HG02870 (cell line): ENCODE measurements around the gene HMOX1.
"Not testable (repeated sequence)": the region's sequence is repeated elsewhere in the genome, so short reads cannot be mapped to it uniquely, and the experiment has no call there.

Source experiments
- ATAC-seq: cut with Tn5 transposase; IDR thresholded peaks from one replicate; pipeline ENCODE4 v1.9.1; 2021; ENCODE audit warnings: mild to moderate bottlenecking, moderate library complexity; ENCODE audit not compliant: unreplicated experiment

The HMOX1 gene

DNA sequence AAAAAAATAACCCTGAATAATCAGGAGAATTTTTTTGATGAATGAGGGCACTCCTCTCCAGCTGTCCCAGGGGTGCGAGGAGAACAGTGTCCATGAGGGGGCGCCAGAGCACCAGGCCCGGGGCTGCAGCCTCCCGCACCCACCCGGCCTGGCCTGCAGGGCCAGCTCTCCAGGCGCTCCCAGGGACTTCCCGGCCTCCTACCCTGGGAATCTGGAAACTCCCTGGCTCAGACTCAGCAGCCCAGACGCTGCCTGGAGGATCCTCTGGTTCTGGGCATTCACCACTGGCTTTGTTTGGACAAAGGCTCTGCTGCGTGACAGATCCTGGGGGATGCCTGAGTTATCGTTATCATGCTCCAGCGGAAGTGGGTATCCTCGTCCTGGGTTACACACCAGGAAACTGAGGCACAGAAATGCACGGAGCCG lies 50.0 kb downstream of the HMOX1 start:
- no peak for ATAC-seq

DNA sequence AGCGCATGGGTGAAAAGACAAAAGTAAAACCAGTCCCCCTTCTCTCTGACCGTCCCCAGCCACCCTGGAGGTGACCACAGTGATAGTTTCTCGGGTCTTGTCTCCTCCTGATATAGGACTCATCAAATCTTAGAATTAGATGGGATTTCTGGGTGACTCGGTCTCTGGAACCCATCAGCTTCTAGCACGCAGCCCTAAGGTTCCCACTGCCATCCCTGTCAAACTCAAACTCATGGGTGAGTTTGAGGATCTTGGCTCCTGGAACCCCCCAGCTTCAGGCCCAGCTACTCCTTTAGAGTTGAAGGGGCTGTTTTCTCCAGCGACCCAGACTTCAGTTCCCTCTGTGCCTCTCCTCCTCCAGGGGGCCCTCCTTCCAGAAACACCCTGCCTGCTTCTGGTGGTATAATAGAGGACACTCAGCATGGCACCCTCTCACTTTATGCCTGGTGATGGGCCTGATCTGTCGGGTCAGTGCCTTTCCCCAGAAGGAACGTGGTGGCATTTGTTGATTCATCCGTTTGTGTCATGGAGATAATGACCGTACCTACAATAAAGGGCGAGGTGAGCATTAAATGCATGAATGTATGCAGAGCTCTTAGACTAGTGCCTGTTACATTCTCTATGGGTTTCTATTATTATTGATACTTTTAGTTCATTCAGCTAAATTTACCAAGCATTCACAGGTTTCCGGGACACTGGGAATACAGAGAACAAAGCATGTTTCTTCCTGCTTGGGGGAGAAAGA lies 50.8 kb downstream of the HMOX1 start:
- no peak for ATAC-seq

GRCh38 chr22:35432228-35432905 lies 51.5 kb downstream of the HMOX1 start:
- no peak for ATAC-seq

DNA sequence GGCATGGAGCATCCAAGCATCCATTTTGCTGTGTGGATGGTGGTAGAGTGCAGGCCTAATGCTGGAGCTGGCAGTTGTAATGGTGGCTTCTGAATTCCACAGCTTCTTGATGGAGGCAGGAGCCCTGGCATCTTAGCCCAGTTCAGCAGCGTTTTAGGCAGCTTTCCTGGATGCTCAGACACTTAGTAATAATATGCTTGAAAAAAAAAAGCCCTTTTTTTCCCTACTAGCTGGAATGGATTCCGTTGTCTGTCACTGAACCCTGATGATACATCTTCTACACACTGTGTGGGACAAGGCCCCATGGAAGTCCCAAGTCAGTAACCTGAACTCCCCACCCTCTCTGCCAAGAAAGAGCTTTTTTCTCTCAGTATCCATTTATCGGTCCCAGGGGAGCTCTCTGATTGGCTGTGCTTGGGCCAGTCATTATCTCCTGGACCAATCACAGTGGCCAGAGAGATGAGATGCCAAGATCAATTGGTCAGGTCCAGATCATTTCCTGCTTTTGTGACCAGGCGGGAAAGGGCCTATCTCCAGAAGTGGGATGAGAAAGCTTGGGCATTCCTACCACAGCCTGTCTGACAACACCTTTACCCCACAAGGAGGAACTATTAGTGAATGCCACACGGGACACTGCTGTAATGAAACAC lies 53.3 kb downstream of the HMOX1 start:
- ATAC-seq, result no peak

DNA sequence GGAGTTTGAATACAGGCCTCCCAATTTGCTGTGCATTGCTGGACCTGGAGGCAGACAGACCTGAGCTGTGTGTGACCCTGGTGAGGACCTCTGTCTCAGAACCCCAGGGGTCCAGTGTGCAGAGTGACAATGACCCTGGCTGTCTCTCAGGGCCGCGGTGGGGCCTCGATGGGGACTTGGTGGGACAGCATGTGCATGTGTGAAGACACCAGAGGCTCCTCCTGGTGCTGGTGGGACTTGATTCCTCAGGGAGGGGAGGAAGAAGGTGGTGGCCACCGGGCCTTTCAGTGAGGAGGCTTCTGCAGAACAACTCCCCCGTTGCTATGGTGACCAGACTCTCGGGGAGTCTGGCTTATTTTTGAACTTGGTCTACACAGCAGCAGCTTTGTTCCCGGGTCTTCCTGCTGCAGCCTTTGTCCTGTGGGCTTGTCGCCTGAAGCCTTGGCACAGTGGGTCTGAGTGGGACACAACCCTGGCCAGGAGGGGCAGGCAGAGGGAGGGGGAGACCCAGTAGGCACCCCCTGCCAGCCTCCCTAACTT lies 54.4 kb downstream of the HMOX1 start:
- ATAC-seq, result no peak

DNA sequence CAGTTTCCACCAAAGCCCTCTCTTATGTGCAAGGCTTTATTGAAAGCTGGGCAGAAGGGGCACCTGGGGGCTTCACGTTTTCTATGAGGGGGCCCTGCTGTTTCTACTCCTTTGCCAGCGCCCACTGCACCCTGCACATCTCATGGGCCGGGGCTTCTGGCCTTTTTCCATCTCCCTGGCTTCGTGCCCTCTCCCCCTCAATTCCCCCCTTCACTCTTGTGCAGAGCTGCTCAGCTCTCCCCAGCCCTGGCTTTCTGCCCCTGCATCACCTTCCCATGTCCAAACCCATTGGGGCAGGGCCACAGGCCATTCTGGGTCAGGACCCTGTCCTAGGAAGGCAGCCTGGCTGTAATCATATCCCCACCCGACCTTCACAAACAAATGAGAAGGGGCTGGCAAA lies 55.5 kb downstream of the HMOX1 start:
- ATAC-seq, result no peak

GRCh38 chr22:35437049-35437448 lies 56.2 kb downstream of the HMOX1 start:
- ATAC-seq, result no peak

DNA sequence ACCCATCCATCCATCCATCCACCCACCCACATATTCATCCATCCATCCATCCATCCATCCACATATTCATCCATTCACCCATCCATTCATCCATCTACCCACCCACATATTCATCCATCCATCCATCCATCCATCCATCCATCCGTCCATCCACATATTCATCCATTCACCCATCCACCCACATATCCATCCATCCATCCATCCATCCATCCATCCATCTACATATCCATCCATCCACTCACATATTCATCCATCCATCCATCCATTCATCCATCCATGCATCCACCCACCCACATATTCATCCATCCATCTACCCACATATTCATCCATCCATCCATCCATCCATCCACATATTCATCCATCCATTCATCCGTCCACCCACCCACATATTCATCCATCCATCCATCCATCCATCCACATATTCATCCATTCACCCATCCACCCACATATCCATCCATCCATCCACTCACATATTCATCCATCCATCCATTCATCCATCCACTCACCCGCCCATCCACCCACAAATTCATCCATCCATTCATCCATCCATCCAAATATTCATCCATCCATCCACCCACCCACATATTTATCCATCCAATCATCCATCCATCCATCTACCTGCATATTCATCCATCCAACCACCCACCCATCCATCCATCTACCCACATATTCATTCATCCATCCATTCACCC lies 57.9 kb downstream of the HMOX1 start:
- ATAC-seq, result not testable (repeated sequence)

DNA sequence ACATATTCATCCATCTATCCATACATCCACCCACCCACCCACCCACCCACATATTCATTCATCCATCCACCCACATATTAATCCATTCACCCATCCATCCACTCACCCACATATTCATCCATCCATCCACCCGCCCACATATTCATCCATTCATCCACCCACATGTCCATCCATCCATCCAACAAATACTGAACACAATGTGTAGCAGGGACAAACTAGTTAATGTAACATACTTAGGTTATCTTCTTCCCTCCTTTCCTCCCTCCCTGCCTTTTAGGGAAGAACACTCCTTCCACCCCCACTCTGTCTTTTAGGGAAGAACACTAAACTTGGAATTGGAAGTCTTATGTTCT lies 58.4 kb downstream of the HMOX1 start:
- no peak for ATAC-seq

DNA sequence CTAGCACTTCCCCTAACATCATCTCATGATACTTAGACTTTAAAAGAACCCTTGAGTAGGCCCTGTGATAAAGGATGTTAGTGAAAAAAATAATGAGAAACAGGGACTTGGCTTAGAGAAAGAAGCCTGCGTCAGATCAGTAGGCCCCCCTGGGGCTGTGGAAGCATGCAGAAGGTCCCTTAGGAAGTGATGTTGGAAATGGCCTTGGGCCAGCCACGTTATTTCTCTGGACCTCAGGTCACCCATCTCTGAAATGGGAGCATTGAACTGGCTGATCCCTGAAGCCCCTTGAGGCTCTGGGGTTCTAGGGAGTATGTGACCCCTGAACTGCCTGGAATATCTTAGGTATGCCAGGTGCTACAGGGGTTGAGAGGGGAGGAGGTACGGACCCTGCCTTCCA lies 59.2 kb downstream of the HMOX1 start:
- no peak for ATAC-seq

DNA sequence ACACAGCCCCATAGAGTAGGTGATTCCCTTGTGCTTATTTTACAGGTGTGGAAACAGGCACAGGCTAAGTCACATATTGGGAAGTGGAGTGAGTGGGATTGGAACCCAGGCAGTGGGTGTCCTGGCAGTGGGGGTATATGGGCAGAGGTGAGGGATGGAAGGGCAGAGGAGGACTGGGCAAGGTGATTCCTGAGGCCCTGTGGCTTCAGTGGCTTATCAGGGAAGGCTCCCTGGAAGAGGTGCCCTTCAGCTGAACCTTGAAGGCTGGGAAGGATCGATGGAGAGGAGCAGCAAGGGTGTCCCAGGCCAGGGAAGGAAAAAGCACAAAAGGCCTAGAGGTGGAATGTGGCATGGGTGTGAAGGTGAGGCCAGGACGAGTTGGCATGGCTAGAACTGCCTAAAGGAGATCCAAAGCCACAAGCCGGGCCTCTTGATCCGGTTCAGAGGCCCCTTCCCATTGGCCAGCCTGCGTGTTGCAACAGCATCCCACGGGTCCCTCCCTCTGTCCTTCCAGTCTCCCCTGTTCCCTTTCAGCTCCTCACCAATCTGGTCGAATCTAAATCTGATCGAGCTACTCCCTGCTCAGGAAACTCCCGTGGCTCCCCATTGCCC lies 60.7 kb downstream of the HMOX1 start:
- no peak for ATAC-seq

DNA sequence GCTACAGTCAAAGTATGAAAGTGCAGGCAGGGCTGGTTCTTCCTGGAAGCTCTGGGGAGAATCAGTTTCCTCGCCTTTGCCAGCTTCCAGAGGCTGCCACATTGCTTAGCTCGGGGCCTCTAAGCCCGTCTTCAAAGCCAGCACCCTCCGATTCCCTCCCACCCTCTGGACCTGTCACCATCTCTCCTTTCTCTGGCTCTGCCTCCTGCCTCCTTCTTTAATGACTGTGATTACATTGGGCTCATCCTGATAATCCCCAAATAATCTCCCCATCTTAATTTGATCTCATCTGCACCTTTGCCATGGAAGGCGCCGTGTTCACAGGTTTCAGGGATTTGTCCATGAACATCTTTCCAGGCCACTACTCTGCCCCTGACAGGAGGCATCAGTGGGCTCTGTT lies 61.6 kb downstream of the HMOX1 start:
- no peak for ATAC-seq

GRCh38 chr22:35443338-35443737 lies 62.4 kb downstream of the HMOX1 start:
- no peak for ATAC-seq
